OCI-LY3 (cell line): ENCODE measurements around the gene AAMP.

Source experiments
- H2AFZ ChIP-seq: fragments of 200-600, 300-600 bp; shearing (Covaris generic); 2 replicates; pipeline ENCODE4 v1.6.0; 2014; ENCODE audit warnings: antibody characterized with exemption, low read depth, low read length
- H3K27ac ChIP-seq: fragments of 200-600, 300-600 bp; sonication (generic); 2 replicates; pipeline ENCODE4 v1.5.1; 2014; ENCODE audit warnings: mild to moderate bottlenecking, low read length, moderate library complexity, mixed read lengths
- H3K27me3 ChIP-seq: fragments of 200-600, 300-600 bp; sonication (generic); 2 replicates; pipeline ENCODE4 v1.6.1; 2014; ENCODE audit warnings: low read depth, low read length, mixed read lengths
- H3K36me3 ChIP-seq: fragments of 200-600, 300-600 bp; sonication (generic); replicated peaks from 2 replicates; pipeline ENCODE3; 2014; ENCODE audit warnings: low read depth, low read length, mixed read lengths
- H3K4me1 ChIP-seq: fragments of 300-600, 200-600 bp; sonication (generic); 2 replicates; pipeline ENCODE4 v1.6.1; 2014; ENCODE audit warnings: low read length, mixed read lengths
- H3K4me2 ChIP-seq: fragments of 200-600, 300-600 bp; sonication (generic); 2 replicates; pipeline ENCODE4 v1.6.1; 2014; ENCODE audit warnings: low read length, mixed read lengths
- H3K4me3 ChIP-seq: fragments of 300-600, 200-600 bp; sonication (generic); 2 replicates; pipeline ENCODE4 v1.5.1; 2014; ENCODE audit warnings: antibody characterized with exemption, mild to moderate bottlenecking, low read length, moderate library complexity
- H3K79me2 ChIP-seq: fragments of 300-600, 200-600 bp; shearing (Covaris generic); 2 replicates; pipeline ENCODE4 v1.6.1; 2014; ENCODE audit warnings: mild to moderate bottlenecking, low read length, mixed read lengths
- H3K9ac ChIP-seq: fragments of 300-600, 200-600 bp; shearing (Covaris generic); 2 replicates; pipeline ENCODE4 v1.6.0; 2014; ENCODE audit warnings: mild to moderate bottlenecking, low read length, moderate library complexity
- H3K9me3 ChIP-seq: fragments of 200-600, 300-600 bp; shearing (Covaris generic); 2 replicates; pipeline ENCODE4 v1.6.1; 2014; ENCODE audit warnings: low read length, mixed read lengths; ENCODE audit not compliant: insufficient read depth
- H4K20me1 ChIP-seq: fragments of 200-600, 300-600 bp; sonication (generic); 2 replicates; pipeline ENCODE4 v1.6.1; 2016; ENCODE audit warnings: low read length, mixed read lengths; ENCODE audit not compliant: insufficient read depth
- EZH2phosphoT487 ChIP-seq: fragments of 200-600 bp; shearing (Covaris generic); IDR thresholded peaks from 2 replicates; pipeline ENCODE4 v1.6.1; 2018; ENCODE audit warnings: antibody characterized with exemption, mixed run types, low read depth
- TF ChIP-seq, protein P1 (sequence below): fragments of 200-600, 300-600 bp; sonication (generic); IDR thresholded peaks from 2 replicates; pipeline ENCODE4 v1.5.1; 2014; ENCODE audit warnings: antibody characterized with exemption, low read length, low read depth

The AAMP gene

DNA sequence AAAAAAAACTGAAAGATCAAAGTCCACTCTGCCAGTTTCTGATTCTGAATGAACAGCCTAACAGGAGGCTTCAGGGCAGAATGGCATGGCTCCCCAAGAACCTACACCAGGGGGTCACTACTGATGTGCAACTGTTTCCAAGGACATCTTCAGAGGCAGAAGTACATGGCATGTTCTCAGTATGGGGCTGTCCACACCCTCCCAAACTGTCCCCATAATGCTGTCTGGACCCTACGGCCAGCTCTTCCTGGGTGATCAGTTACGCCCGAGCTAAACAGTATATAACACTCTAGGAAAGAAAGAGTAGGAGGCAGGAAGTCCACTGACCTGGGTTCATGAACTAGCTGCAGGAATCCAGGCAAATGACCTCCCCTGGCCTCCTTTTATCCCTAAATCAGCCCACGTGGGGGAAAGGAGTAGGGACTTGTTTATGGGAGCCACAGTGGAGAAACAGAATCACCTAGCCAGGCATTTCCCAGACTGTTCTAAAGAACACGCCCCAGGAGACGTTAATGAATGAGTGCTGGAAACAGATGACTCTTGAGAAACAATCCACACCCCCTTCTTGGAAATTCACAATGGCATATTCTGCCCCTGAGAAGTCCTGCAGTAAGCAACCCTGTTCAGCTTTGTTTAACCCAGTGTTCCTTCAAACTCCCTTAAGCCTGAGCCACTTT lies 19.8 kb upstream of the AAMP start:
- no peak overlapping the region for H2AFZ ChIP-seq
- H3K79me2 ChIP-seq, result 0 out of 2 replicates have a peak, but pooled peaks cover 2% of the 10 kb centered on the region
- no peaks in the 10 kb centered on the region for H3K9me3 ChIP-seq
- no peaks in the 10 kb centered on the region for H3K27me3 ChIP-seq
- H3K36me3 ChIP-seq, result no peaks in the 10 kb centered on the region
- H3K4me3 ChIP-seq, result no peak overlapping the region
- H4K20me1 ChIP-seq, result no peaks in the 10 kb centered on the region
- H3K4me2 ChIP-seq, result no peak overlapping the region
- TF ChIP-seq, protein P1, sequence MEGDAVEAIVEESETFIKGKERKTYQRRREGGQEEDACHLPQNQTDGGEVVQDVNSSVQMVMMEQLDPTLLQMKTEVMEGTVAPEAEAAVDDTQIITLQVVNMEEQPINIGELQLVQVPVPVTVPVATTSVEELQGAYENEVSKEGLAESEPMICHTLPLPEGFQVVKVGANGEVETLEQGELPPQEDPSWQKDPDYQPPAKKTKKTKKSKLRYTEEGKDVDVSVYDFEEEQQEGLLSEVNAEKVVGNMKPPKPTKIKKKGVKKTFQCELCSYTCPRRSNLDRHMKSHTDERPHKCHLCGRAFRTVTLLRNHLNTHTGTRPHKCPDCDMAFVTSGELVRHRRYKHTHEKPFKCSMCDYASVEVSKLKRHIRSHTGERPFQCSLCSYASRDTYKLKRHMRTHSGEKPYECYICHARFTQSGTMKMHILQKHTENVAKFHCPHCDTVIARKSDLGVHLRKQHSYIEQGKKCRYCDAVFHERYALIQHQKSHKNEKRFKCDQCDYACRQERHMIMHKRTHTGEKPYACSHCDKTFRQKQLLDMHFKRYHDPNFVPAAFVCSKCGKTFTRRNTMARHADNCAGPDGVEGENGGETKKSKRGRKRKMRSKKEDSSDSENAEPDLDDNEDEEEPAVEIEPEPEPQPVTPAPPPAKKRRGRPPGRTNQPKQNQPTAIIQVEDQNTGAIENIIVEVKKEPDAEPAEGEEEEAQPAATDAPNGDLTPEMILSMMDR, result no peak
- no peak for TF ChIP-seq EZH2phosphoT487
- H3K4me1 ChIP-seq, result peaks cover 34% of the 10 kb centered on the region
- no peak overlapping the region for H3K27ac ChIP-seq
- no peak overlapping the region for H3K9ac ChIP-seq

DNA sequence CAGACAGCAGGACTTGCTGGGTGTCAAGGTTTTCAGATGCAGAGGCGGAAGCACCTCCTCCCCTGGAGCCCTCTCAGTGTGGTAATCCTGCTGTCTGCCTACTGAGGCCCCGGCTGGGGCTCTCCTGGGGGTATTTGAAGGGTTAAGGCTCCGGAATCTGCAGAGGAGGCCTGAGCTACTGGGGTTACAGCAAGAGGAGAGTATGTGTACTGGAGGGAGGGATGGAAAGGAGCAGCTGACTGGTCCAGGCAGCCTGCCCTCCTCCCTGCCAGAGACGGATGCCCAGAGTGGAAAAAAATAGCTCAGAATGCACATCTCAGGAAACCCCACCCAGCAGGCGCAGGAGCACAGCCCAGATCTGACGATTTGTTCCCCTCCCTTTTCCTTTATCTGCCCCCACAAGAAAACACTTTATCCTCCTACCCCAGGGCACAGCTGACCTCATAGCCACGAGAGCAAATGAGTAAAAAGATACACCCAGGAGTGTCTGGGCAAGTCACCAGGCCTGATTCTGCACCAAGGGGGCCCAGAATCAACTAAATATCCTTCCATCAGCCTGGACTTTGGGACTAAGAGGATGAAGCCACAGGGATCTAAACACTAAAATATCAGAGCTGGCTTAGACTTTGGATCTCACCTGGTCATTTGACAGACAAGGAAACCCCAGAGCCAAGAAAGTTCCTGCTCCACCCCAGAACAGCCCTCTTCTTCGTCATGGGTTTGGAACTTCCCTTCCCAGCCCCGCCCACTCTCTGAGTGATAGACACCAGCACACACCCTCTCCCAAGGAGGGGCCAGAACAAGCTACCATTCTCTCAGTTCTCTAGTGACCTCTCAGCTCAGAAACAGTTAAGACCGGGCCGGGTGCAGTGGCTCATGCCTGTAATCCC lies 16.9 kb upstream of the AAMP start:
- no peaks in the 10 kb centered on the region for H4K20me1 ChIP-seq
- H3K27me3 ChIP-seq, result no peaks in the 10 kb centered on the region
- H3K79me2 ChIP-seq, result 0 out of 2 replicates have a peak, but pooled peaks cover 2% of the 10 kb centered on the region
- H2AFZ ChIP-seq, result peak overlapping the region; percentile 86
- TF ChIP-seq, protein P1, result no peak
- TF ChIP-seq EZH2phosphoT487, result no peak
- peaks cover 30% of the 10 kb centered on the region for H3K4me1 ChIP-seq
- H3K4me2 ChIP-seq, result peak overlapping the region; percentile 93
- H3K27ac ChIP-seq, result peak overlapping the region; percentile 83
- peak overlapping the region; percentile 89 for H3K9ac ChIP-seq
- H3K36me3 ChIP-seq, result no peaks in the 10 kb centered on the region
- H3K9me3 ChIP-seq, result no peaks in the 10 kb centered on the region
- peak overlapping the region; percentile 96 for H3K4me3 ChIP-seq

DNA sequence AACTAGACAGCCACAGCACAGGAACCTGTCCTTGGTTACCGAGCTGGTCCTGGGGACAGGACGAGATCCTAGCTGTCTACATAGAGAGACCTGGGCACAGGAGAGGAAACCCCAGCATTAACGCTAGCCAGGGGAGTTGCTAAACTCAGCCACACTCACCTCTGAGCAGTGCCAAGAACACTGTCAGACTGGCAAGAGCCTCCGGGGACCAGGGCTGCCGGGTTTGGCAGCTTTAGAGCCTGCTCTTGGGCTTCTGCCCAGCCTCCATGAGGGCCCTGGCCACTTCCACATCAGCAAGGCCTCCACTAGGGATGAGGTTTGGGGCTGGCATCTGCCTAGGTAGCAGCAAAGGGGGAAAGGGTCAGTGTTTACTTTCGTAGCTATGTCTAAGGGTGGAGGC lies 15.7 kb upstream of the AAMP start:
- Histone ChIP-seq H3K4me2 (peak overlapping the region; percentile 93), H3K27ac (no peak overlapping the region), H3K9ac (0 out of 2 replicates have a peak overlapping the region, but pooled peaks have one; percentile 89), H3K36me3 (no peaks in the 10 kb centered on the region), H2AFZ (no peak overlapping the region), H3K27me3 (no peaks in the 10 kb centered on the region), H3K4me3 (peak overlapping the region; percentile 96), H3K9me3 (no peaks in the 10 kb centered on the region), H3K79me2 (0 out of 2 replicates have a peak, but pooled peaks cover 2% of the 10 kb centered on the region), H3K4me1 (peaks cover 20% of the 10 kb centered on the region), H4K20me1 (no peaks in the 10 kb centered on the region)
- no peak for TF ChIP-seq EZH2phosphoT487
- TF ChIP-seq, protein P1, result no peak
